SK-N-SH (cell line): ENCODE results near the gene C10orf90. TPM values are rescaled to one million over a fixed set of nuclear protein-coding genes. Genes with fewer than 3 reads are reported as not detected.

Source experiments
- CTCF ChIA-PET: fragments of 300-600, 350-600 bp; formaldehyde crosslinking; extraction: SDS; loops from one replicate; lab custom pipeline; 2021; lab: Yijun Ruan, JAX
- POLR2A ChIA-PET: fragments of 350-600 bp; sonication (Branson Sonifier 250); formaldehyde crosslinking; extraction: SDS; loops from one replicate; lab custom pipeline; 2020; ENCODE audit warnings: antibody characterized with exemption, inconsistent platforms; lab: Yijun Ruan, JAX
- DNase-seq: peaks from one replicate; pipeline ENCODE4 v3.0.0; 2012
- H2AFZ ChIP-seq: fragments of 200-600 bp; sonication (generic); 2 replicates; pipeline ENCODE4 v1.8.1; 2016; ENCODE audit warnings: antibody characterized with exemption, mild to moderate bottlenecking, low read depth
- H3F3A ChIP-seq: fragments of 200-600 bp; sonication (generic); replicated peaks from 2 replicates; pipeline ENCODE3; 2016; ENCODE audit warnings: antibody characterized with exemption, mild to moderate bottlenecking; ENCODE audit not compliant: insufficient read depth
- H3K27ac ChIP-seq, 2 experiments: fragments of 200-500 bp in 1 of 2; fragments of 200-600 bp in 1 of 2; sonication (Bioruptor generic) in 1 of 2; sonication (generic), shearing (Covaris generic) in 1 of 2; 2 replicates each; pipeline versions ENCODE4 v1.5.1 to v1.6.1; 2014 to 2016; ENCODE audit warnings: low read depth in 2 of 2, inconsistent platforms in 1 of 2, low read length in 1 of 2, mild to moderate bottlenecking in 1 of 2, mixed read lengths in 1 of 2
- H3K27me3 ChIP-seq: fragments of 200-600 bp; sonication (generic), shearing (Covaris generic); 2 replicates; pipeline ENCODE4 v1.6.1; 2016; ENCODE audit warnings: mixed run types; ENCODE audit not compliant: insufficient read depth
- H3K36me3 ChIP-seq, 2 experiments: fragments of 200-500 bp in 1 of 2; fragments of 200-600 bp in 1 of 2; sonication (Bioruptor generic) in 1 of 2; sonication (generic) in 1 of 2; replicated peaks in 1 of 2; 2 replicates each; pipeline versions ENCODE3 to v1.5.1; 2014 to 2016; ENCODE audit warnings: low read length in 1 of 2, mild to moderate bottlenecking in 1 of 2; ENCODE audit not compliant: insufficient read depth in 2 of 2, control insufficient read depth in 1 of 2
- H3K4me1 ChIP-seq, 2 experiments: fragments of 200-500 bp in 1 of 2; fragments of 200-600 bp in 1 of 2; sonication (Bioruptor generic) in 1 of 2; sonication (generic), shearing (Covaris generic) in 1 of 2; 2 replicates each; pipeline versions ENCODE4 v1.5.1 to v1.6.1; 2014 to 2016; ENCODE audit warnings: low read depth in 1 of 2, low read length in 1 of 2, mixed run types in 1 of 2; ENCODE audit not compliant: insufficient read depth in 2 of 2, control insufficient read depth in 1 of 2
- H3K4me2 ChIP-seq: fragments of 200-600 bp; sonication (generic), shearing (Covaris generic); 2 replicates; pipeline ENCODE4 v1.6.1; 2017; ENCODE audit warnings: mixed run types
- H3K4me3 ChIP-seq, 2 experiments: fragments of 200-500 bp in 1 of 2; fragments of 200-600 bp in 1 of 2; sonication (Bioruptor generic) in 1 of 2; sonication (generic), shearing (Covaris generic) in 1 of 2; 2 replicates each; pipeline versions ENCODE4 v1.5.1 to v1.8.1; 2014 to 2016; ENCODE audit warnings: low read depth in 2 of 2, inconsistent platforms in 1 of 2, low read length in 1 of 2, mild to moderate bottlenecking in 1 of 2, mixed read lengths in 1 of 2, moderate library complexity in 1 of 2
- H3K79me2 ChIP-seq: fragments of 200-600 bp; sonication (generic); 2 replicates; pipeline ENCODE4 v1.8.1; 2017; ENCODE audit warnings: mild to moderate bottlenecking; ENCODE audit not compliant: insufficient read depth
- H3K9ac ChIP-seq: fragments of 200-600 bp; sonication (generic); 2 replicates; pipeline ENCODE4 v1.6.1; 2017; ENCODE audit warnings: mixed run types
- H3K9me2 ChIP-seq: fragments of 200-600 bp; sonication (generic); 2 replicates; pipeline ENCODE4 v1.6.1; 2017; ENCODE audit warnings: mixed run types
- H3K9me3 ChIP-seq: fragments of 200-600 bp; sonication (generic); 2 replicates; pipeline ENCODE4 v1.6.1; 2017; ENCODE audit warnings: mixed run types, mild to moderate bottlenecking, moderate library complexity
- H4K20me1 ChIP-seq: fragments of 200-600 bp; sonication (generic); 2 replicates; pipeline ENCODE4 v1.6.1; 2017; ENCODE audit warnings: mild to moderate bottlenecking, mixed run types; ENCODE audit not compliant: insufficient read depth
- CHD2 ChIP-seq: fragments of 150-350 bp; IDR thresholded peaks from 2 replicates; pipeline ENCODE4 v1.6.1; 2018; ENCODE audit warnings: low read length; ENCODE audit not compliant: partially characterized antibody
- CTCF ChIP-seq: fragments of 200-600 bp; sonication (generic); IDR thresholded peaks from 2 replicates; pipeline ENCODE4 v1.6.1; 2017; ENCODE audit warnings: antibody characterized with exemption, mild to moderate bottlenecking, moderate library complexity
- MXI1 ChIP-seq: IDR thresholded peaks from 2 replicates; pipeline ENCODE4 v1.6.1; 2012; ENCODE audit warnings: mild to moderate bottlenecking, low read depth, low read length, improper control_type of control experiment
- PBX3 ChIP-seq: IDR thresholded peaks from 2 replicates; pipeline ENCODE4; 2012
- POLR2AphosphoS5 ChIP-seq: IDR thresholded peaks from 2 replicates; pipeline ENCODE4 v1.6.1; 2012; ENCODE audit warnings: low read depth, low read length
- TCF12 ChIP-seq: IDR thresholded peaks from 2 replicates; pipeline ENCODE4 v1.4.0; 2012
- USF1 ChIP-seq: IDR thresholded peaks from 2 replicates; pipeline ENCODE4 v1.4.0; 2012; ENCODE audit warnings: low read depth, borderline replicate concordance
- WGBS: methylation state at CpG from one replicate; pipeline ENCODE4 v1.1.6; 2017; ENCODE audit warnings: low lambda C conversion rate; 5-methylcytosine and 5-hydroxymethylcytosine counted together
- polyA plus RNA-seq, 3 experiments: library from polyadenylated mRNA; depleted of rRNA; stranded (reverse); fragments of >200 nt; gene quantifications; 2 replicates each; pipeline ENCODE4 v1.2.3, GENCODE V29; 2012
- TF ChIP-seq, protein P1 (sequence below): IDR thresholded peaks from 2 replicates; pipeline ENCODE4 v1.4.0; 2012; ENCODE audit warnings: low read depth
- TF ChIP-seq, protein P2 (sequence below): fragments of 150-350 bp; IDR thresholded peaks from 2 replicates; pipeline ENCODE4 v1.6.1; 2017; ENCODE audit warnings: antibody characterized with exemption, low read length, low read depth, borderline replicate concordance

Gene C10orf90
- polyA plus RNA-seq, 1 of the 3 experiments (the other 2 are of a cell fraction) = 0.21 TPM

GRCh38 chr10:126583552-126584200 is 86.8 kb downstream of the C10orf90 start:
- Histone ChIP-seq H3K36me3 (no peaks in the 10 kb centered on the region), H3K4me3 (no peak overlapping the region), H3K79me2 (no peaks in the 10 kb centered on the region), H3K27ac (no peak overlapping the region), H3K9ac (no peak overlapping the region), H3F3A (no peaks in the 10 kb centered on the region), H3K9me3 (no peaks in the 10 kb centered on the region), H3K4me2 (no peak overlapping the region), H3K4me1 (no peaks in the 10 kb centered on the region), H3K27me3 (no peaks in the 10 kb centered on the region; the same call in 1 of the 2 replicates), H2AFZ (no peak overlapping the region), H3K9me2 (no peaks in the 10 kb centered on the region), H4K20me1 (no peaks in the 10 kb centered on the region)
- DNase-seq = no peak
- no peak for TF ChIP-seq POLR2AphosphoS5
- no peak for TF ChIP-seq MXI1
- no peak for TF ChIP-seq PBX3
- TF ChIP-seq, protein P1, sequence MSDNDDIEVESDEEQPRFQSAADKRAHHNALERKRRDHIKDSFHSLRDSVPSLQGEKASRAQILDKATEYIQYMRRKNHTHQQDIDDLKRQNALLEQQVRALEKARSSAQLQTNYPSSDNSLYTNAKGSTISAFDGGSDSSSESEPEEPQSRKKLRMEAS = no peak
- TF ChIP-seq USF1 = no peak
- TF ChIP-seq, protein P2, sequence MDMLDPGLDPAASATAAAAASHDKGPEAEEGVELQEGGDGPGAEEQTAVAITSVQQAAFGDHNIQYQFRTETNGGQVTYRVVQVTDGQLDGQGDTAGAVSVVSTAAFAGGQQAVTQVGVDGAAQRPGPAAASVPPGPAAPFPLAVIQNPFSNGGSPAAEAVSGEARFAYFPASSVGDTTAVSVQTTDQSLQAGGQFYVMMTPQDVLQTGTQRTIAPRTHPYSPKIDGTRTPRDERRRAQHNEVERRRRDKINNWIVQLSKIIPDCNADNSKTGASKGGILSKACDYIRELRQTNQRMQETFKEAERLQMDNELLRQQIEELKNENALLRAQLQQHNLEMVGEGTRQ = no peak
- TF ChIP-seq CHD2 = no peak
- no peak for TF ChIP-seq TCF12
- ChIA-PET CTCF (no interaction called here), POLR2A (no interaction called here)
- WGBS = 44% methylated on average over 6 of the region's 6 CpGs

- Histone ChIP-seq H3K79me2 (no peaks in the 10 kb centered on the region), H3K4me3 (no peak overlapping the region), H3K27me3 (no peaks in the 10 kb centered on the region; the same call in 1 of the 2 replicates), H3K9me2 (no peaks in the 10 kb centered on the region), H3K36me3 (no peaks in the 10 kb centered on the region), H3K4me1 (no peaks in the 10 kb centered on the region), H2AFZ (no peak overlapping the region), H3K9ac (no peak overlapping the region), H3K27ac (no peak overlapping the region), H3K9me3 (no peaks in the 10 kb centered on the region), H3K4me2 (no peak overlapping the region), H3F3A (no peaks in the 10 kb centered on the region), H4K20me1 (no peaks in the 10 kb centered on the region)
- CTCF ChIA-PET = interaction anchor here (1.0 to 1.4 kb wide), 2 partner anchors 16 to 21 kb away, joined by 3 to 5 read pairs; no protein-coding TSS in a partner anchor
- POLR2A ChIA-PET = no interaction called here
- 48% methylated on average over 5 of the region's 7 CpGs for WGBS
- peak; percentile 44; the same call in 1 of the 2 replicates for TF ChIP-seq USF1
- no peak for TF ChIP-seq CTCF
- DNase-seq = no peak
Measured at GRCh38 chr10:126581648-126582046, 88.8 kb downstream of the C10orf90 start.
